Spleen (tissue), 7 donors: ENCODE measurements around the gene IRGQ.

ENCODE experiments used
- POLR2AphosphoS5 ChIP-seq, 3 donors: sonication (generic); formaldehyde crosslinking; IDR thresholded peaks; one replicate each; pipeline ENCODE4 v1.5.1; 2017; ENCODE audit warnings: antibody characterized with exemption in 3 of 3
- TF ChIP-seq, protein P1 (sequence below), 11 experiments: fragments of 200-600 bp in 7 of 11; fragments of 450-650 bp in 4 of 11; sonication (generic) in 4 of 11; IDR thresholded peaks in 8 of 11; conservative IDR thresholded peaks in 3 of 11; 1 replicate in 7 of 11; 2 replicates in 4 of 11; pipeline versions ENCODE4 v1.4.0 to v1.8.0; 2016 to 2021; ENCODE audit warnings: antibody characterized with exemption in 11 of 11, inconsistent platforms in 4 of 11, mild to moderate bottlenecking in 1 of 11
- donor health status: DM: no; HTN: no; CAD: no; lungs with moderate emphysema.
- donor health status: DM: no; HTN: no; CAD: no.
- donor health status: DM: no; HTN: no; CAD: no.

DNA sequence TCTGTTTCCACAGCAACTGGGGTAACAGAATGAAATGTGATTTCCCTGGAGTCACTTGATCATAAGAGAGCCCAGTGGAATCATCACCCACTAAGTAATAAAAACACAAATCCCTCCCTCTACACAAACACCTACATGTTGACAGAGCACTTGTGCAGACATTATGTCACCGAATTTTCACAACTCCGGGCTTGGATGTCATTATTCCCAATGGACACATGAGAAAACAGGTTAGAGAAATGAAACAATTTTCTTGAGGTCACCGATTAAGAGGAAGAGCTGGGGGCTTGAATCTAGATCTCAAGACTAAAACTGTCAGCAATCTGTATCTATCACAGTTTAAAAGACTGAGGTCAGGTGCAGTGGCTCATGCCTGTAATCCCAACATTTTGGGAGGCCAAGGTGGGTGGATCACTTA is 23.8 kb downstream of the IRGQ start:
- TF ChIP-seq, protein P1, sequence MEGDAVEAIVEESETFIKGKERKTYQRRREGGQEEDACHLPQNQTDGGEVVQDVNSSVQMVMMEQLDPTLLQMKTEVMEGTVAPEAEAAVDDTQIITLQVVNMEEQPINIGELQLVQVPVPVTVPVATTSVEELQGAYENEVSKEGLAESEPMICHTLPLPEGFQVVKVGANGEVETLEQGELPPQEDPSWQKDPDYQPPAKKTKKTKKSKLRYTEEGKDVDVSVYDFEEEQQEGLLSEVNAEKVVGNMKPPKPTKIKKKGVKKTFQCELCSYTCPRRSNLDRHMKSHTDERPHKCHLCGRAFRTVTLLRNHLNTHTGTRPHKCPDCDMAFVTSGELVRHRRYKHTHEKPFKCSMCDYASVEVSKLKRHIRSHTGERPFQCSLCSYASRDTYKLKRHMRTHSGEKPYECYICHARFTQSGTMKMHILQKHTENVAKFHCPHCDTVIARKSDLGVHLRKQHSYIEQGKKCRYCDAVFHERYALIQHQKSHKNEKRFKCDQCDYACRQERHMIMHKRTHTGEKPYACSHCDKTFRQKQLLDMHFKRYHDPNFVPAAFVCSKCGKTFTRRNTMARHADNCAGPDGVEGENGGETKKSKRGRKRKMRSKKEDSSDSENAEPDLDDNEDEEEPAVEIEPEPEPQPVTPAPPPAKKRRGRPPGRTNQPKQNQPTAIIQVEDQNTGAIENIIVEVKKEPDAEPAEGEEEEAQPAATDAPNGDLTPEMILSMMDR (IDR thresholded peaks at IDR 0.05 in 8 of 11, conservative IDR thresholded peaks at IDR 0.05 in 3 of 11): no peak
- TF ChIP-seq POLR2AphosphoS5 (IDR thresholded peaks at IDR 0.05): no peak
